Activated CD8-positive, alpha-beta memory T cell treated with anti-CD3 and anti-CD28 coated beads for 4 hours (primary cell): Measurements from ENCODE around the gene ITIH4.

Experiments
- DNase-seq, 2 donors: peaks; one replicate each; pipeline ENCODE4 v3.0.0-alpha.2; 2020; ENCODE audit warnings: low read depth in 2 of 2

Gene ITIH4

DNA sequence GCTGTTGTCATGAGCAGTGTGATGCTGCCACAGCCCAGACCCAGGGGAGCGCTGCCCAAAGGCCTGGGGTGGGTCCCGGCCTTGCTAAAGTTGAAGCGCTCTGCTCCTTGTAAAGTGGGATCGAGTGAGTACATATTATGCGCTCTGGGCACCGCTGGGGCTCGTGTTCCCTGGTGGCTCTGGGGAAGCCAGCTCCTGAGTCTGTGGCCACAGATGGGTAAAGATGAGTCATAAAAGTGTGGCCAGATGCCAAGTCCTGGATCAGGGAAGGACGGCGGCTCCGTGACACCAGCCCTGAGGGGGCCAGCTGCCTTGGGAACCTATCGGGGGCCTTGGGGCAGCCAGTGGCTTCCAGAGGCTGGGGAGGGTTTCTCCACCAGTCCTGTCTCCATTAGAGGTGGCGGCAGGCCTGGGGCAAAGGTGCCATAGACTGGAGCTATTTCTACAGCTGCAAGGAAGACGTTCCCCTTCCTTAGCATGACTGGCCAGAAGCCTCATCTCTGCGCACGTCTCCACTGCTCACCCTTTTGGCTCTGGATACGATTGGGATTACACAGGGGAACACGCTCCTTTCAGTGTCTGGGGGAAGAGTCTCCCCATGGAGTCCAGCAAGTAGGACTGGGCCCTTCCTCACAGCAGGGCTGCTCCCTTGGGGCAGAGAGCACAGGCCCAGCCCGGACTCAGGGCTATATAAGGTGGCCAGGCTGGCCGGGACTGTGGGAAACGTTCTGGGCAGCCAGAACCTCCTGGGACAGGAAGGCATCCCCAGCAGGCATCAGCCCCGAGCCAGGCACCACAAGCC, 1.2 kb upstream of the ITIH4 start:
- DNase-seq: no peak

GRCh38 chr3:52829906-52830463, 487 bp downstream of the ITIH4 start:
- no peak for DNase-seq

GRCh38 chr3:52829482-52829881, 990 bp downstream of the ITIH4 start:
- no peak for DNase-seq

GRCh38 chr3:52827866-52828376, 2.6 kb downstream of the ITIH4 start:
- DNase-seq: no peak

DNA sequence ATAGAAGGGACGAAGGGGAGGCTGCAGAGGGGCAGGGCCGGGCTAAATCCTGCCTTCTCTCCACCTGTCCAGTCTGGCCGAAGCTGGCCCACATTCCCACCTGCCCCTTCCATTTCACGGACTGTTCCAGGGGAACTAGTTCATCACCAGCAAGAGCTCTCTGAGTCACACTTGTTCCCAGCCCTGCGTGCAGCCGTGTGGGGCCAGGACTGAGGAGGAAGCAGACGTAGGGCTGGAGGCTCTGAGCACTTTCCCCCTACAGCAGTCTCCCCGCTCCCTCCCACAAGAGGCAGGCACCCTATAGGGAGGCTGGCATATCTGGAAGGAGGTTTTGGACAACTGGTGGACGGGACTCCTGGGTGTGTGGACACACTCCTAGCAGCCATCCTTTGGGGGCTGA, 3.0 kb downstream of the ITIH4 start:
- DNase-seq: no peak

- DNase-seq: no peak
Measured at GRCh38 chr3:52824037-52824436, 6.4 kb downstream of the ITIH4 start.

DNA sequence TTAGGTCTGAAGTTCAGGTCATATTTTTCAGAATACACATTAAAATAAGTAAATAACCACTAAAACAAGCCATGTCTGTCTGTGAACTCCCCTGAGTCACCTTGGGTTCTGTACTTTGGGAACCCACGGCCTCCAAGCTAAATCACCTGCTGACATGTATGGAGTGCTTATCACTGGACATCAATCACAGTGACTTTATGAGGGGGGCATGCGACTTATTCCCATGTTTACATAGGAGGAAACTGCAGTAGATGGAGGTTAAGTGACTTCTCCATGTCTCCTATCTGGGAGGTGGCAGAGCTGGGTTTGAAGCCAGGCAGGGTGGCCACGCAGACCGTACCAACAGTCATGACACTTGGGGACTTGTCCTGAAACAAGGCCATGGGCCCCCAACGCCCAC, 8.1 kb downstream of the ITIH4 start:
- no peak for DNase-seq

GRCh38 chr3:52820736-52821135, 9.7 kb downstream of the ITIH4 start:
- no peak for DNase-seq

- no peak for DNase-seq
Measured at GRCh38 chr3:52819936-52820335, 10.5 kb downstream of the ITIH4 start.

GRCh38 chr3:52817860-52818259, 12.6 kb downstream of the ITIH4 start:
- no peak for DNase-seq

GRCh38 chr3:52817221-52817620, 13.3 kb downstream of the ITIH4 start:
- DNase-seq: no peak

DNA sequence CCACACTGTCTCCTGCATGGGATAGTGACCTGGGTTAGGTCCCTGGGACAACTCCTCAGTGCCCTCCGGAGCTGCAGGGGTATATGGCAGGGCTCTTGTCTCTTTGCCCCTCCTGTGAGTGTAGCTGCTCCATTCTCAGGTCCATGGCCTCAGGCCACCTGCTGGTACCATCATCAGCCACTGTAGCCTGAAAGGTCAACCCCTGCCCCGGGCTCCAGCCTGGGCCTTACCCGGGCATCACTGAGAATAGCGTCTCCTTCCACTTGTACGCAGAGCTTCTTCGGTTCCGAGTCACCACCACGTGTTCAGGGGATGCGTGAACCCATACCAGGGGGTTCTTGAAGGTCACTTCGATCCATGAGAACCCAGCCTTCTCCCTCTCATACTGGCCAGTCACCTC, 13.8 kb downstream of the ITIH4 start:
- no peak for DNase-seq

- DNase-seq: no peak
Measured at GRCh38 chr3:52816199-52816598, 14.3 kb downstream of the ITIH4 start.

GRCh38 chr3:52813810-52814209, 16.7 kb downstream of the ITIH4 start:
- no peak for DNase-seq

DNA sequence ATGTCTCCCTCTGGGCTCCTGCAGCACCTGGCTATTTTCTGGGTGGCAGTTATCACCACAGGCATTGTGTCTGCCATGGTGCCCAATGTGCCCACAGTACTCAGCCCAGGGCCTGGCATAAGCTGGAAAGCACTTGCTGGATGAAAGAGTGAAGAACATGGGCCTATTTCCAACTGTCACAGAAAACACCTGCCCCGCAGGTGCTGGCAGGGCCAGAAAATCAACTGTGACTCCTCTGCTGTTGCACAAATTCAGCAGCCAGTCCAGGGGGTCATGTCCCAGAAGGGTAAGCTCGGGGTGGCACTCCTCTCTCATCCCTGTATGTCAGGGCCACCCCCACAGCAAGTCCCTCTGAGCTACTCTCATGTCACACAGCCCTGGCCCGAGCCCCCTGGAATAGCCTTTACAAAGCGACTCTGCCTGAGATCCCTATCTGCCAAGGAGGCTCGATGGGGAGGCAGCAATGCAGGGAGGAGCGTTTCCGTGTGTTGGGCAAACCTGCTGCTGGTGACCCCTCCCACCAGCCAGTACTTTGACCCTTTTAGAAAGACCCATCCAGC, 18.9 kb downstream of the ITIH4 start:
- DNase-seq: no peak

DNA sequence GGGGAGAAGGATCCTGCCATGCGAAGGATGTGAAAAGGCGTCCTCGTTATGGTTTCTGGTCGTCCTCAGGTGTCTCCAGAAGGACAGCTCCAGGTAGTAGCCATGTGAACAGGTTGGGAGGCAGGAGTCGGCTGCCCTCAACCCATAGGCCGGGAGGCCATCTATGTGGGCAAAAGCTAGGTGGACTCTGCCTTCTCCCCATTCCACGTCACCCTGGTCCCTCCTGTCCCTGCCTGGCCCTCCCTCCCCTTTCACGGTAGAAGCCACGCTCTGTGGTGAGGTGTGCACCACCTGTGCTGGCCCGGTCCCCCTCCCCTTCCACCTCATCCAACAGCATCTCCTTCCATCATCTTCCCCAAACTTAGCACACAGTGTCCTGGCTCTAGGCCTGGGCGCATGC, 19.5 kb downstream of the ITIH4 start:
- DNase-seq: no peak

DNA sequence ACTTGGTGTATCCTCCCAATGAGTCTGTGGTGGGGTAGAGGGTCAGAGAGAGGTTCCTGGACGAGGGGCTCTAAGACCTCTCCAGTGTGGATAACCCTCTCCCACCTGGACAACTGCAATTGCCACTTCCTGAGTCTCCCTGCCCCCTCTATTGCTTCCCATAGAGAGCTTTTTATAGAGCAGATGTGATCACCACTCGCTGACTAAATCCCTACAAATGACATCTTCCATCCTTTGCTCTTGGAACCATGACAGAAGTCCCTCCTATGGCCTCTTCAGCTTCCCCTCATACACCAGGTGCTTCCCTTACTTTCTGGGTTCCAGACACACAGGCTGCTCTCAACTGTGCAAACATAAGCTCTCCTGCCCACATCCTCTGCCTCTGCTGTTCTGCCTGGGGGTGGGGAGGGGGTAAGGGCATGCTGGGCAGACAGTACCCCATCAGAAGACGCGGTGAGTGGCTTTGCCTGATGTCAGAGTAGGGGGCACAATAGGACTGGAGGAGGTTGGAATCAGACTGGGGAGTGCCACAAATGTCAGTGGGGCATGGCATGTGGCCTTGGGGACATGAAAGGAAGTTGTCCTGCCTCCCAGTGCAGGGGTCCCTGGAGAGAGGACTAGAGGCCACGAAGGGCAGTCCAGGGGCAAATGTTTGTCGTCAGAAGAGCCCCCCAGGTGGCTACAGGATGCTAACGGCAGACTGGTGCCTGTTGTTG, 20.7 kb downstream of the ITIH4 start:
- no peak for DNase-seq

DNA sequence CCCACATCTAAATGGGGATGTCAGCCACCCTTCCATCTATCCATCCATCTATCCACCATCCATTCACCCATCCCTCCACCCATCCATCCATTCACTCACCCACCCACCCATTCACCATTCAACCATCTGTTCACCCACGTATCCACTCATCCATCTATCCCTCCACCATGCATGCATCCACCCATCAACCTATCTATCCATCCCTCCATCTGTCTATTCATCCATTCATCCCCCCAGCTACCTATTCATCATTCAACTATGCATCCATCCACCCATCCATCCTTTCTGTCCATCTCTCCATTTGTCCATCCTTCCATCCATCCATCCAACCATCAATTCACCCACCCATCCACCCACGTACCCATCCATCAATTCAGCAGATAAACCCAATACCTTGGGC, 21.3 kb downstream of the ITIH4 start:
- DNase-seq: no peak

DNA sequence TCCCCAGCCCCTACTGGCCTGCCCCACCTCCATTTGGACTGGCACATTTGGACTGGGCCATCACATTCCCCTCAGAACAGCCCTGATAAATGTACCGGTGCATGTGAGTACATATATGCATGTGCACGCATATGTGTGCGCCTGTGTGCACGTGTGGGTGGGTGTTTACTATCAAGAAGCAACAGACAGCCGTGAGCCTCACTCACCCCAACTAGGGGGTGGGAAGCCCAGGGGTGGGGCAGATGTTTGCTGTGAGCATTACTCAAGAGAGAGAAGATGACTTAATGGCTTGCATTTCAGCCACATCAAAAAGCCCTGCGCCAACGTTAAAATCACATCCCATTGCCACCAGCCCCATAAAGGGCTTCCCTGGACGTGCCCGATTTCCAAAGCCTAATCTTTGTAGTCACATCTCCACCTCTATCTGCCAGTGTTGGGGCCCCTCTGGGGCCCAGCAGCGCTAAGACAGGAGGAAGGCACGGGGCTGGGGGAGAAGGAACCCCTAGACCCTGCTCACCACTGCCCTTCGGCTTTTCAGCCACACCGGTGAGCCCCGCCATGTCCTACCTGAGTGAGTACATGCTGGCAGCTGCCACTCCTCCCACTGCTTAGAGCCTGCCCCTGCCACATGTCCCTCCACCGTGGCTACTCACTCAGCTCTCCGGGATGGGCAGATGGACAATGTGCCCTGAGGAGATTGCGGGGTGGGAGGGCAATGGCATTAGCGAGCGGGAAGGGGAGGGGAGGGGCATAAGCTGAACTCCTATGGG, 25.0 kb downstream of the ITIH4 start:
- DNase-seq: no peak

DNA sequence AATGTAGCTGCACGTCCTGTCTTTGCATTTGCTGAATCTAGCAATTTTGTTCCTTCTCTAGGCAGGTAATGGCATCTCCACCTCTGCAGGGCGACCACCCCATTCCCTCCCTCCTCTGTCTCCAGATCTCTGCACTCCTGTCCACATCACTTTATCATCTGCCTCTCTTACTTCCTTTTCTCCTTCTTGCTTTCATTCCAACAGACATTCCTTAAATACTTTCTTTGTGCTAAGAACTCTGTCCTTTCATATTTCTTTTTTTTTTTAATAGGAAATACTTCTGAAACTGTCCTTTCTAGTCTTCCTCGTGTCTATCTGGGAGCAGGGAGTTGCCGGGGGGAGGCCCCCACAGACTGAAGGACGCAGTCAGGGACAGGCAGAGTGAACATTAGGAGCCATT, 28.6 kb downstream of the ITIH4 start:
- no peak for DNase-seq

DNA sequence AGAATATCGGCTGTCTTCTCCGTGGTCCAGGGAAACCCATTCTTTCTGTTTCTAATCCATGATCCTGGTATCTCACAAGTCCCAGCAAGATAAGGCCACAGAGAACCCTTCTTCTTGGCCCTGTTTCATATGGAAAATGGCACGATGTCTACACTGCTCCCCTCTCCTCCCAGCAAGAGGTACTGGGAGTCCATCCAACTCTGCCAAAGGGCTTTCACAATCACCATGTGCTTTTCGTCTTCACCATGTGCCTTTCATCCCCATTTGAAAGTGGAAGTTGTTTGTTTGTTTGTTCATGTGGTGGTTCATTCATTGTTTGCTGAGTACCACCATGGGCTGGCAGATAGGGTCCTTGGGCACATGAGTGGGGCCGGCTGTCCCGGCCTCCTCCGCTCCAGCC, 30.4 kb downstream of the ITIH4 start:
- no peak for DNase-seq

GRCh38 chr3:52798978-52799476, 31.4 kb downstream of the ITIH4 start:
- DNase-seq: no peak
